Heart right ventricle (tissue), 16 donors: ENCODE results near the gene TEPSIN. TPM values are rescaled to one million over a fixed set of nuclear protein-coding genes. Genes with fewer than 3 reads are reported as not detected.
A peak's percentile ranks its signal among the peaks of the same experiment; 100 is the strongest.

Experiments
- ATAC-seq, 8 donors: fragments of 200-7000 bp; cut with Tn5 transposase; one replicate each; pipeline ENCODE4 v1.9.1; 2020; ENCODE audit warnings: mild to moderate bottlenecking in 8 of 8, moderate library complexity in 8 of 8, moderate number of reproducible peaks in 1 of 8
- DNase-seq, 2 donors: peaks; one replicate each; pipeline ENCODE4 v3.0.0-alpha.2; 2020
- H3K27ac ChIP-seq, 10 donors: fragments of 200-600 bp; sonication (generic) in 2 of 10; one replicate each; pipeline versions ENCODE4 v1.5.0 to v1.8.0; 2020 to 2022; ENCODE audit warnings: mild to moderate bottlenecking in 3 of 10
- H3K27me3 ChIP-seq, 7 donors: fragments of 200-600 bp; one replicate each; pipeline ENCODE4 v1.8.0; 2021 to 2022; ENCODE audit warnings: mild to moderate bottlenecking in 2 of 7
- H3K36me3 ChIP-seq, 9 donors: fragments of 200-600 bp; sonication (generic) in 1 of 9; one replicate each; pipeline versions ENCODE4 v1.5.0 to v1.8.0; 2020 to 2022; ENCODE audit warnings: mild to moderate bottlenecking in 2 of 9
- H3K4me1 ChIP-seq, 9 donors: fragments of 200-600 bp; sonication (generic) in 1 of 9; one replicate each; pipeline versions ENCODE4 v1.5.0 to v1.8.0; 2020 to 2022; ENCODE audit warnings: mild to moderate bottlenecking in 4 of 9
- H3K4me3 ChIP-seq, 10 donors: fragments of 200-600 bp; sonication (generic) in 2 of 10; one replicate each; pipeline versions ENCODE4 v1.5.0 to v1.8.0; 2020 to 2022; ENCODE audit warnings: mild to moderate bottlenecking in 7 of 10, moderate library complexity in 2 of 10
- H3K9me3 ChIP-seq, 11 donors: fragments of 200-600 bp in 10 of 11; sonication (generic) in 2 of 11; one replicate each; pipeline versions ENCODE4 v1.5.0 to v1.8.0; 2013 to 2022; ENCODE audit warnings: mild to moderate bottlenecking in 2 of 11, control low read depth in 1 of 11, moderate library complexity in 1 of 11
- CTCF ChIP-seq, 9 donors: fragments of 200-600 bp; sonication (generic) in 2 of 9; IDR thresholded peaks; one replicate each; pipeline versions ENCODE4 v1.5.0 to v1.8.0; 2021 to 2022; ENCODE audit warnings: antibody characterized with exemption in 9 of 9, mild to moderate bottlenecking in 5 of 9, moderate library complexity in 1 of 9
- WGBS, 2 donors: extraction: QIAGEN DNeasy Blood & Tissue Kit; methylation state at CpG; one replicate each; pipeline ENCODE4 v1.1.7; 2013; ENCODE audit warnings: inconsistent platforms in 1 of 2; 5-methylcytosine and 5-hydroxymethylcytosine counted together
- intact Hi-C, 10 donors: fragments of 100-400 bp; cut with DNase I; formaldehyde crosslinking; loops; one replicate each; pipeline versions ENCODE4 v1.11.1 to v1.14.2; 2022
- polyA plus RNA-seq, 2 donors: library from polyadenylated mRNA; stranded (reverse); fragments of 200-250 nt; gene quantifications; one replicate each; pipeline ENCODE4 v1.2.3, GENCODE V29; 2013
- total RNA-seq, 10 donors: library from RNA; stranded (reverse); fragmentation: NEBNext Ultra II Directional in 3 of 10; extraction: Animal tissue kit (Norgen Biotek cat#: 25700) in 3 of 10; gene quantifications; one replicate each; pipeline versions ENCODE4 v1.2.1 to v1.2.4, GENCODE V29; 2021 to 2023
- donor health status: Arrhythmogenic right ventricular cardiomyopathy.
- donor health status: ischemic (EF 13 %, LVEDD 7.1; RV severe dilation, severe dysfunction).
- donor health status: healthy with polysubstance abuse.
- donor health status: DM: no; HTN: yes; CAD: no.
- donor health status: DM: no; HTN: no; CAD: no.
- donor health status: ischemic (EF 25% LVEDD 6.9; RV normal size, moderate dysfunction).
- donor health status: ischemic (EF 25% LVEDD 5.7; RV mildly dilated, moderate dysfunction).
- donor health status: healthy.
- donor health status: DM: yes; HTN: yes; CAD: no.
- donor health status: Ischemic cardiomyopathy.
- donor health status: ischemic (EF 35%, LVEDD 5.7; RV mildly dilated, moderate dysfunction).
- donor health status: nonischemic (EF 11% LVEDD 7.7; RV severe dilation, severe dysfunction).
- donor health status: DM: yes; HTN: yes; CAD: no.
- donor health status: PGD.
- donor health status: ischemic (EF 29% LVEDD 5.4; RV normal size, mild dysfunction).
- donor health status: nonischemic (EF 23%, LVEDD 6.1; RV moderate dilation, normal function).

Gene TEPSIN
- total and polyA plus RNA-seq, 12 donors: 6.2 to 30.4 (median 9.8) TPM

DNA sequence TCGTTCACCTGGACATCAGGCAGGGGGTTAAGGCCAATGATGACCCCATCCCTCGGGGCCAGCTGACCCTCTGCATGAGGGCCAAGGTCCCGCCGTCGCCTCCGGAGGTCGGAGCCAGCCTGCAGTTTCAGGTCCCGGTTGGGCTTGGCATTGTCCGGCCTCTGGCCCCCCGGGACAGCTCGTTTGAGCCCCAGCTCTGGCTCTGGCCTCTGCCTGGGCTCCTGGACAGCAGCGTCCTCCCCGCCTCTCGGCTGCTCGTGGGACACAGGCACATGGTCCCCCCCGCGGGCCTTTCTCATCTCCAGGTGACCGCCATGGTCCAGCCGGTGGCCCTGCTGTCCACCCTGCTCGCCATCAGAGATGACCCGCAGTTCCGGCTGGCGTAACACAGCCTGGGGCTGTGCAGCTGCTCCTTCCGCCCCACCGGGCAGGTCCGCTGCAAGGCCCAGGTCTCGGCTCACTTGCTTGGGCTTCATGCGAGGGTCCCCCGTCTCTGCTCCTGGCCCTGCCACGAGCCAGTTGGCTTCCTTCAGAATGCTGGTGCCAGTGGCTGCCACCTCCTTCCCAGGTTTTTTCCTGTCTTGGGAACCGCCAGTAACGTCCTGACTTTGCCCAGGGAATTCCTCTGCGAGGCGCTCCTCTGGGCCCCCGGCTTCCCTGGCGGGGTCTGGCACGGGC lies 6.9 kb upstream of the TEPSIN start:
- DNase-seq (peak in 1 of 2 donors; percentile 15), ATAC-seq (no peak)
- peaks cover 0 to 12% (median under 1%) of the 10 kb centered on the region in 9 donors for H3K4me1 ChIP-seq
- peaks cover 0 to 59% (median 6%) of the 10 kb centered on the region in 9 donors for H3K36me3 ChIP-seq
- no peak overlapping the region for H3K27ac ChIP-seq
- H3K4me3 ChIP-seq: no peak overlapping the region
- TF ChIP-seq CTCF (IDR thresholded peaks at IDR 0.05): no peak
- intact Hi-C loops: loop anchor here in 1 of 10 donors (10.0 kb wide), 1 partner anchor 221 kb away; no protein-coding TSS in a partner anchor
- no peaks in the 10 kb centered on the region for H3K27me3 ChIP-seq
- H3K9me3 ChIP-seq: no peaks in the 10 kb centered on the region
- 78% methylated on average over 35 to 37 of the region's 37 CpGs for WGBS, 2 donors

DNA sequence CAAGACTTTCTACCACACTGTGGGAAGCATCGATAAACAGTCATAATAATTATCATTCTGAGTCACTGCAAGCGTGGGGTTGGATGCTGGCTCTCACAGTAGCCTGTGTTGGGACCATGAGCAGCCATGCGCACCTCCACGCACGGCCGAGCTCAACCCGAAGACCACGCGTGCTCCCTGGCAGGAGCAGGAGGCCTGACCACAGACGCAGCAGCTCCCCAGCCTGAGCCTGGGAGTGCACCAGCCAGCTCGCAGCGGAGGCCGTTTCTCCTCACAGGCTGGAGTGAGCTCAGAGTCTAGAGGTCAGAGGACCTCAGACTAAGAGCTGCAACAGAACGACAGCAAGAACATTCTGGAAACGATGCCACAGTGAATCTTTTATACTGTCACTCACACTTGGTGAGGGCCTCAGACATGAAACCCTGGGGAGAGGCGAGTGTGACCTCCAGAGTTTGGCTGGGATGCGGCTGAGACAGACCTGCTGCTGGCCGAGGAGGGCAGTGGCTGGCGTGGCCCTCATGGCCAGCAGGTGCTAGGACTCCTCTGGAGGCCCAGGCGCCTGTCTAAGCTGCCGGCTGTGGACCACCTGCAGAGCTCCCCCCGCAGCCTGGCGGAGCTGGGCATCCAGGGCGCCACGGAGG lies 6.3 kb upstream of the TEPSIN start:
- Histone ChIP-seq H3K9me3 (no peaks in the 10 kb centered on the region), H3K36me3 (peaks cover 0 to 52% (median 6%) of the 10 kb centered on the region in 9 donors), H3K4me3 (no peak overlapping the region), H3K27ac (no peak overlapping the region), H3K27me3 (no peaks in the 10 kb centered on the region), H3K4me1 (peaks cover 1 to 18% (median 8%) of the 10 kb centered on the region in 9 donors)
- DNase-seq (no peak), ATAC-seq (no peak)
- intact Hi-C loops: loop anchor here in 1 of 10 donors (10.0 kb wide), 1 partner anchor 220 kb away; no protein-coding TSS in a partner anchor
- no peak for TF ChIP-seq CTCF (IDR thresholded peaks at IDR 0.05)
- 86 to 87% methylated on average over 25 of the region's 25 CpGs for WGBS, 2 donors

DNA sequence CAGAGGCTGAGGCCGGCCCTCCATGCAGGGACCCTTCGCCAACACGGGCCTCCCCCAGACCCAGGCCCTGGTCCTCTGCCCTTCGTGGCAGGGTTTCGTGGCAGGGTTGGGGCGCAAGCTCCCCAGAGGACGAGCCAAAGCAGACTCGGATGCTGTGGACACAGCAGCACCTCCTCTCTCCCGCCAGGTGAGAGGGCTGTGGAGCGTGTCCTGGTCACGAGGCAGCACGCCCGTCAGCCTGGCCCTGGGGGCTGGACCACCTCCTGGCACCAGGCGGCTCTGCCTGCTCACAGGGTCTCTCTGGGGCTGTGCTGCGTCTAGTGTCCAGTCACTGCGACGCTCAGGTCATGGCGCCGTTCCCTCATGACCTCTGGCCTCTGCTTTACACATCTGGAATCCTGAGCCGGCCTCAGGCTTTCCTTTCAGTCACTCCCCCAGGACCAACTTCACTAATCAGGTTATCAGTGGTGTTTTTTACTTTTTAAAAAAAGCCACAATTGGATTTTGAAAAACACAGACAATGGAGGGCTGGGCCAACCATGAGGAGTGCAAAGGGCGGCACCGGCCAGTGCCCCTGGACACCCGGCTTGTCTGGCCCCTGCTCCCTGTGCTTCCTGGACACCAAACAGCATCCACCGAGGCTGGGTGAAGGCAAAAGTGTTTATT lies 5.6 kb upstream of the TEPSIN start:
- H3K4me3 ChIP-seq: no peak overlapping the region
- no peaks in the 10 kb centered on the region for H3K9me3 ChIP-seq
- WGBS, 2 donors: 77 to 80% methylated on average over 24 of the region's 24 CpGs
- ATAC-seq: no peak
- peaks cover 0 to 45% (median 0%) of the 10 kb centered on the region in 9 donors for H3K36me3 ChIP-seq
- intact Hi-C loops: loop anchor here in 4 of 10 donors (5.0 to 10.0 kb wide), 2 partner anchors 102 to 220 kb away; no protein-coding TSS in a partner anchor
- TF ChIP-seq CTCF (IDR thresholded peaks at IDR 0.05): no peak
- H3K27ac ChIP-seq: no peak overlapping the region
- peak in 1 of 2 donors; percentile 11 for DNase-seq
- H3K27me3 ChIP-seq: no peaks in the 10 kb centered on the region
- peaks cover 6 to 25% (median 13%) of the 10 kb centered on the region in 9 donors for H3K4me1 ChIP-seq

DNA sequence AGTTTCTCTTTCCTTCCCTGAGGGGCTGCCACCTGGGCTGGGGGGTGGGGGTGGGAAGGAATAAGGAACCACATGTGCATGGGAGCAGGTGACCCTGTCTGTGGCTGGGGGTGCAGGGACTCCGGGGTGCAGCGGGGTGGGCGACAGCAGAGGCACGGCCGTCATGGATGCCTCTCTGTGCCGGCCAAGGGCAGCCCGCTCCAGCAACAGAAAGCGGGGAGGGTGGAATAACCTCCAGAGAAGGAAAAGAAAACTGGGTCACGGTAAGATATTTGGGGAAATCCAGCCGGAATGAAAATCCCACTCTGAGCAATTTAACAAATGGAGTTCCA lies 4.4 kb upstream of the TEPSIN start:
- no peak overlapping the region for H3K4me3 ChIP-seq
- H3K27me3 ChIP-seq: no peaks in the 10 kb centered on the region
- H3K27ac ChIP-seq: no peak overlapping the region
- DNase-seq (peak in 1 of 2 donors; percentile 5), ATAC-seq (no peak)
- intact Hi-C loops: loop anchor here in 4 of 10 donors (5.0 to 10.0 kb wide), 2 partner anchors 101 to 218 kb away; no protein-coding TSS in a partner anchor
- H3K36me3 ChIP-seq: peaks cover 0 to 39% (median 0%) of the 10 kb centered on the region in 9 donors
- 85 to 89% methylated on average over 10 of the region's 10 CpGs for whole genome bisulfite sequencing, 2 donors
- H3K9me3 ChIP-seq: no peaks in the 10 kb centered on the region
- no peak for TF ChIP-seq CTCF (IDR thresholded peaks at IDR 0.05)
- H3K4me1 ChIP-seq: peaks cover 6 to 27% (median 15%) of the 10 kb centered on the region in 9 donors
